GM23248 (cell line): ENCODE results near the gene TTN.

Experiments used
- EZH2 ChIP-seq: fragments of 200-600 bp; sonication (generic); IDR thresholded peaks from 2 replicates; pipeline ENCODE4 v1.6.1; 2018; ENCODE audit warnings: antibody characterized with exemption, mild to moderate bottlenecking; ENCODE audit not compliant: insufficient read depth, poor library complexity, severe bottlenecking
- EZH2phosphoT487 ChIP-seq: fragments of 200-600 bp; sonication (generic); IDR thresholded peaks from 2 replicates; pipeline ENCODE4 v1.6.1; 2018; ENCODE audit warnings: antibody characterized with exemption, moderate library complexity, mild to moderate bottlenecking, low read depth; ENCODE audit not compliant: insufficient read depth

DNA sequence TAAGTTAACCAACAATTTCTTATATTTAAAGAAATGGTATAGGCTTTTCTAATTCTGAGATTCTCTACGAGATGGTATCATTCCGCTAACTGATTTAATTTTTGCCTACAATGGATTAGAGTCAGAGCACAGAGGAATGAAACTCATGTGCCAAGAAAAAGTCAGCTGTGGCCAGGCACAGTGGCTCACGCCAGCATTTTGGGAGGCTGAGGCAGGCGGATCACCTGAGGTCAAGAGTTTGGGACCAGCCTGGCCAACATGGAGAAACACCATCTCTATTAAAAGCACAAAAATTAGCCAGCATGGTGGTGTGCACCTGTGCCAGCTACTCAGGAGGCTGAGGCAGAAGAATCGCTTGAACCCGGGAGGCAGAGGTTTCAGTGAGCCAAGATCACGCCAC is 17.0 kb upstream of the TTN start:
- TF ChIP-seq EZH2phosphoT487 = no peak
- TF ChIP-seq EZH2 = no peak
